K562 (cell line): ENCODE data around the gene BID. TPM values are rescaled to one million over a fixed set of nuclear protein-coding genes. Genes with fewer than 3 reads are reported as not detected.
A peak's percentile ranks its signal among the peaks of the same experiment; 100 is the strongest.

Experiments
- AFF1 ChIP-seq, 2 experiments: fragments of 450-650 bp; IDR thresholded peaks; 2 replicates each; pipeline ENCODE4 v1.6.1; 2018; ENCODE audit warnings: mild to moderate bottlenecking in 2 of 2, low read depth in 1 of 2; ENCODE audit not compliant: partially characterized antibody in 2 of 2
- TCF3 ChIP-seq: sonication (generic); formaldehyde crosslinking; IDR thresholded peaks from 2 replicates; pipeline ENCODE4 v1.4.0; 2020; ENCODE audit warnings: mild to moderate bottlenecking, missing genetic modification reagents
- ZNF318 ChIP-seq, 2 experiments: fragments of 450-650 bp; IDR thresholded peaks; 2 replicates each; pipeline ENCODE4 v1.6.1; 2016; ENCODE audit warnings: mild to moderate bottlenecking in 2 of 2, borderline replicate concordance in 1 of 2, low read depth in 1 of 2, moderate library complexity in 1 of 2
- ZNF77 ChIP-seq: fragments of 250-450 bp; sonication (Bioruptor Pico); IDR thresholded peaks from 2 replicates; pipeline ENCODE4 v1.5.0; 2020
- polyA plus RNA-seq, 8 experiments: library from polyadenylated mRNA; depleted of rRNA in 4 of 8; stranded (reverse) in 5 of 8; unstranded in 3 of 8; fragments of >200 nt; fragmentation: Nextera tagmentation in 2 of 8; fragmentation: Illumina TruSeq in 1 of 8; extraction: Ambion mirVana in 2 of 8; extraction: Trizol in 1 of 8; gene quantifications; 2 replicates each; pipeline versions ENCODE4 v1.2.1 to v1.2.3, GENCODE V29; 2011 to 2014; ENCODE audit warnings: inconsistent platforms in 1 of 8, missing spikeins in 1 of 8
- total RNA-seq, 7 experiments: library from RNA; depleted of rRNA in 6 of 7; stranded (reverse); fragments of >200 nt in 6 of 7; fragmentation: Illumina TruSeq in 2 of 7; extraction: Trizol in 2 of 7; gene quantifications; 2 replicates each; pipeline versions ENCODE4 v1.2.1 to v1.2.3, GENCODE V29; 2011 to 2021; ENCODE audit warnings: low replicate concordance in 1 of 7

The BID gene
- total and polyA plus RNA-seq, 9 of the 15 experiments (the other 6 are each of a cell fraction or from before 2014, with no cell fraction given), result 5.2 to 209 (median 63.7) TPM

- TF ChIP-seq ZNF318 (IDR thresholded peaks at IDR 0.05; ENCODE audit: borderline replicate concordance in 1 of 2, low read depth in 1 of 2), result peak in 1 of 2 experiments; percentile 50; a peak in 1 of 4 replicates
- TF ChIP-seq ZNF77 (CRISPR knock-in tag), result no peak
- no peak for TF ChIP-seq AFF1 (IDR thresholded peaks at IDR 0.05; ENCODE audit: low read depth in 1 of 2, partially characterized antibody in 2 of 2)
- TF ChIP-seq TCF3 (CRISPR knock-in tag), result peak; percentile 95
These were observed 12.3 kb upstream of the BID start (continued) for GRCh38 chr22:17786435-17787161.
